Panc1 (cell line): ENCODE measurements around the gene YBX1. TPM values are rescaled to one million over a fixed set of nuclear protein-coding genes. Genes with fewer than 3 reads are reported as not detected.

Experiments
- ATAC-seq: fragments of 200-7000 bp; cut with Tn5 transposase; 2 replicates; pipeline ENCODE4 v1.9.1; 2020; ENCODE audit warnings: mild to moderate bottlenecking, moderate library complexity
- BruUV-seq: library from RNA; stranded (reverse); fragments of 400-500 nt; replicated peaks from 2 replicates; lab custom pipeline; 2021; lab: Mats Ljungman, UMichigan
- CTCF ChIA-PET: fragments of 300-600 bp; sonication (Branson Sonifier 250); formaldehyde crosslinking; loops from one replicate; lab custom pipeline; 2022; ENCODE audit warnings: antibody characterized with exemption; lab: Charles Lee
- POLR2A ChIA-PET: fragments of 300-600 bp; sonication (Branson Sonifier 250); formaldehyde crosslinking; loops from one replicate; lab custom pipeline; 2022; ENCODE audit warnings: antibody characterized with exemption; lab: Charles Lee
- DNase-seq: peaks from one replicate; pipeline ENCODE4 v3.0.0-alpha.2; 2010; ENCODE audit warnings: low read depth, low spot score
- H3K27ac ChIP-seq: 2 replicates; pipeline ENCODE4 v1.5.1; 2011; ENCODE audit warnings: mild to moderate bottlenecking, low read length, inconsistent platforms
- H3K27me3 ChIP-seq: fragments of 200-500 bp; sonication (Bioruptor generic); 2 replicates; pipeline ENCODE4 v1.6.0; 2014; ENCODE audit warnings: low read length, inconsistent platforms; ENCODE audit not compliant: control insufficient read depth, insufficient read depth
- H3K36me3 ChIP-seq: fragments of 200-500 bp; sonication (Bioruptor generic); 2 replicates; pipeline ENCODE4 v1.5.1; 2014; ENCODE audit warnings: inconsistent platforms, mild to moderate bottlenecking, low read length, moderate library complexity; ENCODE audit not compliant: control insufficient read depth, insufficient read depth
- H3K4me1 ChIP-seq: 2 replicates; pipeline ENCODE4 v1.5.1; 2011; ENCODE audit warnings: inconsistent platforms, mild to moderate bottlenecking, low read length, moderate library complexity; ENCODE audit not compliant: control insufficient read depth, insufficient read depth
- H3K4me3 ChIP-seq, 2 experiments: 2 replicates each; pipeline ENCODE4 v1.5.1; 2011 to 2012; ENCODE audit warnings: low read depth in 2 of 2, low read length in 2 of 2, mild to moderate bottlenecking in 2 of 2, inconsistent platforms in 1 of 2, moderate library complexity in 1 of 2
- H3K9me3 ChIP-seq: fragments of 200-500 bp; sonication (Bioruptor generic); 2 replicates; pipeline ENCODE4 v1.5.1; 2014; ENCODE audit warnings: low read depth, mild to moderate bottlenecking, inconsistent platforms, low read length, moderate library complexity; ENCODE audit not compliant: control insufficient read depth, insufficient read depth
- POLR2AphosphoS5 ChIP-seq: IDR thresholded peaks from 2 replicates; pipeline ENCODE4 v1.6.1; 2012; ENCODE audit warnings: mild to moderate bottlenecking, low read depth, low read length, moderate library complexity
- SIN3A ChIP-seq: IDR thresholded peaks from 2 replicates; pipeline ENCODE4 v1.6.1; 2012; ENCODE audit warnings: low read depth, mild to moderate bottlenecking, low read length, moderate library complexity, borderline replicate concordance; ENCODE audit not compliant: insufficient read depth
- TCF7L2 ChIP-seq: IDR thresholded peaks from 2 replicates; pipeline ENCODE4 v1.6.1; 2011; ENCODE audit warnings: mild to moderate bottlenecking, low read depth, low read length, inconsistent platforms
- in situ Hi-C: cut with HindIII; loops from 2 replicates; pipeline ENCODE4 v1.10.0; 2016; ENCODE audit warnings: low sequenced_read_pairs, low pct_unique_long_range_greater_than_20kb
- intact Hi-C: fragments of 100-400 bp; cut with micrococcal nuclease; formaldehyde crosslinking; loops from one replicate; pipeline ENCODE4 v1.10.0; 2022; ENCODE audit not compliant: unreplicated experiment
- total RNA-seq: library from RNA; stranded (reverse); gene quantifications from one replicate; pipeline ENCODE4 v1.2.1, GENCODE V29; 2021; ENCODE audit not compliant: unreplicated experiment
- TF ChIP-seq, protein P1 (sequence below): fragments of 450-650 bp; IDR thresholded peaks from 2 replicates; pipeline ENCODE4 v1.5.1; 2017; ENCODE audit warnings: mild to moderate bottlenecking
- TF ChIP-seq, protein P2 (sequence below), 2 experiments: IDR thresholded peaks; 2 replicates each; pipeline ENCODE4 v1.6.1; 2011 to 2012; ENCODE audit warnings: low read depth in 2 of 2, control low read depth in 1 of 2, low read length in 1 of 2, mild to moderate bottlenecking in 1 of 2, moderate library complexity in 1 of 2; ENCODE audit not compliant: insufficient read depth in 1 of 2

The YBX1 gene
- total RNA-seq, 1 experiment from 2014 or later: 908 TPM

DNA sequence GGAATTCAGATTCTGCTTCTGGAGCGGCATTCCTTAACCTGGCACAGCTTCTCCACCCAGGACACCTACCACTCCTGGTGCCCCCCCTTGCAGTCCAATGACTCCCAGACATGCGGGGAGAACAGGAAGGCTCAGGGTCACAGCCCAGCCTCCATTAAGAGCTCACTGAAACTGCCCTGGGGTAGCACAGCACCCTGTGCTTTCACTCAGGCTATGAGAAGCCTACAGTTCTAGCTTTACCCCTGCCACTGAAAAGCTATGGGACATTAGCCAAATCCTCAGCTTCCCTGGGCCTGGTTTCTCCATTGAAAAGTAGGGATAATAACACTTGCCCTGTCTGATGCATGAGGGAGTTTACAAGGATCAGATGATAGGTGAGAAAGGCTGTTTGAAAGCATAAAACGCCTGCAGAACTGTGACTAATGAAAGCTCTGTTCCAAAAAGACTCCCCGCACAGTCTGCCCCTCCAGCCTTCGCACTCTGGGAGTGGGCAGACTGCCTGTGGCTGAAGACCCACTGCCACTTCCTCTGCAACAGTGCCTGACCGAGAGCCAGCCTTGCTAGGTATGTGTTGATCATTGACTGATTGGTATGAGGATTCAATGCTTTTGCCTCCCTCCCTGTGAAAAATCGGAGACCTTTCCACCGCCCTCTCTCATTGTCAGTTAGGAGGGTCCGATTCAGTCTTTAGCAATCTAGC is 60.5 kb downstream of the YBX1 start:
- in situ Hi-C loops: no loop called here
- no TSS peak for BruUV-seq
- intact Hi-C loops: no loop called here
- H3K36me3 ChIP-seq: no peaks in the 10 kb centered on the region
- no peak overlapping the region for H3K27ac ChIP-seq
- DNase-seq: no peak
- no peaks in the 10 kb centered on the region for H3K9me3 ChIP-seq
- no peak for ATAC-seq
- ChIA-PET POLR2A (interaction anchor here (0.5 kb wide), 1 partner anchor 147 kb away, joined by 6 read pairs; no protein-coding TSS in a partner anchor), CTCF (interaction anchor here (0.5 kb wide), 1 partner anchor 67 kb away, joined by 3 read pairs; no protein-coding TSS in a partner anchor)
- no peak overlapping the region for H3K4me3 ChIP-seq
- H3K27me3 ChIP-seq: no peaks in the 10 kb centered on the region
- TF ChIP-seq POLR2AphosphoS5: no peak
- H3K4me1 ChIP-seq: no peaks in the 10 kb centered on the region; the same call in 1 of the 2 replicates

DNA sequence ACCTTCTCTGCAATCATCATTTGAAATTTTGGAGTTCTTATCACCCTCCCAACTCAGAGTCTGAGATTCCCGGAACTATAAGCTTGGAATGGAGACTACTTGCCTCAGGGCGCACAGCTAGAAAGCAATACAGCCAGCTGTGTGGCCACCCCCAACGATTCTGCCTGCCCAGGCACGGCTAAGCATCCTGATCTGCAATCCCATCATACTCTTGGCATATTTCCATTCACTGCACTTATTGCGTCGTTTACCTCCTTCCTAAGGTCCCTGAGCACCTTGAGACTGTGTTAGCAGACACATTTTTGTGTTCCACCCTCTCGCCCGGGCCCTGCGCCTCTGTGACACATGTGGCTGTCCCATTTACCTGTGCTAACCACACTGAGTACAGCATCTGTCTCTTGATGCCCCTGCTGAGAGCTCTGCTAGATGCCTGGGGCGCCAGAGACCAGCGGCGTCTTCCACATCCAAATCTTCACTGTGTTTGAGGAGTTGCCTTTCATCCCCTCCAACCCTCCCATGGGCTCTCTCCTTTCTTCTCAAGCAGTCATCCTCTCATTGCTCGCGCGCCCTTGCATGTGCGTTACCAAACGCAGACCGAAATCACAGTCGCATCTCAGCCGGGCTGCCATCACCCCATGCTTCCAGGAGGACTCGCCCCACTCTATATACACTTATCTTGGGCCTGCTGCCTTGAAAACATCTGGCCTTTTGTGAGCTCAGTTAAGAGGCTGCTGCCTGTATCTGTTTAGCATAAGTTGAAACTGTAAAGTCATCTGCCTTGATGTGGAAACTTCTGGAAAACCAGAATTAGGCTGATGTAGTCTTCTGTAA is 61.3 kb downstream of the YBX1 start:
- no TSS peak for BruUV-seq
- H3K9me3 ChIP-seq: no peaks in the 10 kb centered on the region
- H3K27me3 ChIP-seq: no peaks in the 10 kb centered on the region
- TF ChIP-seq, protein P1, sequence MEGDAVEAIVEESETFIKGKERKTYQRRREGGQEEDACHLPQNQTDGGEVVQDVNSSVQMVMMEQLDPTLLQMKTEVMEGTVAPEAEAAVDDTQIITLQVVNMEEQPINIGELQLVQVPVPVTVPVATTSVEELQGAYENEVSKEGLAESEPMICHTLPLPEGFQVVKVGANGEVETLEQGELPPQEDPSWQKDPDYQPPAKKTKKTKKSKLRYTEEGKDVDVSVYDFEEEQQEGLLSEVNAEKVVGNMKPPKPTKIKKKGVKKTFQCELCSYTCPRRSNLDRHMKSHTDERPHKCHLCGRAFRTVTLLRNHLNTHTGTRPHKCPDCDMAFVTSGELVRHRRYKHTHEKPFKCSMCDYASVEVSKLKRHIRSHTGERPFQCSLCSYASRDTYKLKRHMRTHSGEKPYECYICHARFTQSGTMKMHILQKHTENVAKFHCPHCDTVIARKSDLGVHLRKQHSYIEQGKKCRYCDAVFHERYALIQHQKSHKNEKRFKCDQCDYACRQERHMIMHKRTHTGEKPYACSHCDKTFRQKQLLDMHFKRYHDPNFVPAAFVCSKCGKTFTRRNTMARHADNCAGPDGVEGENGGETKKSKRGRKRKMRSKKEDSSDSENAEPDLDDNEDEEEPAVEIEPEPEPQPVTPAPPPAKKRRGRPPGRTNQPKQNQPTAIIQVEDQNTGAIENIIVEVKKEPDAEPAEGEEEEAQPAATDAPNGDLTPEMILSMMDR: no peak
- TF ChIP-seq TCF7L2: no peak
- TF ChIP-seq SIN3A: no peak
- TF ChIP-seq, protein P2, sequence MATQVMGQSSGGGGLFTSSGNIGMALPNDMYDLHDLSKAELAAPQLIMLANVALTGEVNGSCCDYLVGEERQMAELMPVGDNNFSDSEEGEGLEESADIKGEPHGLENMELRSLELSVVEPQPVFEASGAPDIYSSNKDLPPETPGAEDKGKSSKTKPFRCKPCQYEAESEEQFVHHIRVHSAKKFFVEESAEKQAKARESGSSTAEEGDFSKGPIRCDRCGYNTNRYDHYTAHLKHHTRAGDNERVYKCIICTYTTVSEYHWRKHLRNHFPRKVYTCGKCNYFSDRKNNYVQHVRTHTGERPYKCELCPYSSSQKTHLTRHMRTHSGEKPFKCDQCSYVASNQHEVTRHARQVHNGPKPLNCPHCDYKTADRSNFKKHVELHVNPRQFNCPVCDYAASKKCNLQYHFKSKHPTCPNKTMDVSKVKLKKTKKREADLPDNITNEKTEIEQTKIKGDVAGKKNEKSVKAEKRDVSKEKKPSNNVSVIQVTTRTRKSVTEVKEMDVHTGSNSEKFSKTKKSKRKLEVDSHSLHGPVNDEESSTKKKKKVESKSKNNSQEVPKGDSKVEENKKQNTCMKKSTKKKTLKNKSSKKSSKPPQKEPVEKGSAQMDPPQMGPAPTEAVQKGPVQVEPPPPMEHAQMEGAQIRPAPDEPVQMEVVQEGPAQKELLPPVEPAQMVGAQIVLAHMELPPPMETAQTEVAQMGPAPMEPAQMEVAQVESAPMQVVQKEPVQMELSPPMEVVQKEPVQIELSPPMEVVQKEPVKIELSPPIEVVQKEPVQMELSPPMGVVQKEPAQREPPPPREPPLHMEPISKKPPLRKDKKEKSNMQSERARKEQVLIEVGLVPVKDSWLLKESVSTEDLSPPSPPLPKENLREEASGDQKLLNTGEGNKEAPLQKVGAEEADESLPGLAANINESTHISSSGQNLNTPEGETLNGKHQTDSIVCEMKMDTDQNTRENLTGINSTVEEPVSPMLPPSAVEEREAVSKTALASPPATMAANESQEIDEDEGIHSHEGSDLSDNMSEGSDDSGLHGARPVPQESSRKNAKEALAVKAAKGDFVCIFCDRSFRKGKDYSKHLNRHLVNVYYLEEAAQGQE (IDR thresholded peaks at IDR 0.05; ENCODE audit: insufficient read depth in 1 of 2, low read depth in 2 of 2, low read length in 1 of 2): no peak
- no peak for TF ChIP-seq POLR2AphosphoS5
- no peak for DNase-seq
- no peaks in the 10 kb centered on the region; the same call in 1 of the 2 replicates for H3K36me3 ChIP-seq
- intact Hi-C loops: no loop called here
- CTCF ChIA-PET: interaction anchor here (0.5 kb wide), 1 partner anchor 66 kb away, joined by 3 read pairs; no protein-coding TSS in a partner anchor
- no peak overlapping the region for H3K4me3 ChIP-seq
- no peak overlapping the region for H3K27ac ChIP-seq
- POLR2A ChIA-PET: no interaction called here
- in situ Hi-C loops: no loop called here
- no peaks in the 10 kb centered on the region; the same call in 1 of the 2 replicates for H3K4me1 ChIP-seq
- ATAC-seq: no peak
